NB4 (cell line): Measurements from ENCODE around the gene ZFYVE28.

Experiments used
- CTCF ChIP-seq: IDR thresholded peaks from one replicate; pipeline ENCODE4 v1.5.1; 2012; ENCODE audit warnings: low read depth, low read length
- MAX ChIP-seq: IDR thresholded peaks from 2 replicates; pipeline ENCODE4 v1.6.1; 2011; ENCODE audit warnings: low read depth, low read length
- MYC ChIP-seq: IDR thresholded peaks from 2 replicates; pipeline ENCODE4 v1.6.1; 2011; ENCODE audit warnings: low read depth, low read length
- POLR2A ChIP-seq: IDR thresholded peaks from 2 replicates; pipeline ENCODE4 v1.6.1; 2011; ENCODE audit warnings: mild to moderate bottlenecking; ENCODE audit not compliant: insufficient read length; ENCODE audit errors: extremely low read depth

GRCh38 chr4:2261110-2261852 lies 157.2 kb downstream of the ZFYVE28 start:
- no peak for TF ChIP-seq CTCF
- TF ChIP-seq POLR2A = no peak
- peak; percentile 53 for TF ChIP-seq MAX
- TF ChIP-seq MYC = no peak
